SH-SY5Y (cell line): ENCODE results near the gene DMPK.

Source experiments
- GATA2 ChIP-seq: IDR thresholded peaks from 2 replicates; pipeline ENCODE4 v1.6.1; 2011; ENCODE audit warnings: mild to moderate bottlenecking, low read depth, low read length
- GATA3 ChIP-seq: IDR thresholded peaks from 2 replicates; pipeline ENCODE4 v1.6.1; 2011; ENCODE audit warnings: low read depth, mild to moderate bottlenecking, low read length, moderate library complexity

- TF ChIP-seq GATA3 (no peak), GATA2 (no peak)
Measured at GRCh38 chr19:45804959-45805230, 22.6 kb upstream of the DMPK start.
